Measurements from ENCODE around the gene ARID1A. TPM values are rescaled to one million over a fixed set of nuclear protein-coding genes. Genes with fewer than 3 reads are reported as not detected.

Gene ARID1A
- total and polyA plus RNA-seq, 2 of the 8 experiments (the other 6 are each of a cell fraction or from before 2014, with no cell fraction given) = 52.1 to 103 TPM

- no peak for TF ChIP-seq CHD7 (IDR thresholded peaks at IDR 0.05; ENCODE audit: insufficient replicate concordance, low read length)
- TF ChIP-seq CREB1 (IDR thresholded peaks at IDR 0.05) = no peak
Observed at GRCh38 chr1:26733392-26733791, 37.6 kb downstream of the ARID1A start (continued).

All from H1 (cell line).